Esophagus muscularis mucosa (tissue), 4 donors: ENCODE results near the gene RALGDS.

Source experiments
- EP300 ChIP-seq: sonication (generic); formaldehyde crosslinking; IDR thresholded peaks from one replicate; pipeline ENCODE4 v1.6.1; 2017; ENCODE audit warnings: antibody characterized with exemption
- POLR2A ChIP-seq: fragments of 450-650 bp; IDR thresholded peaks from one replicate; pipeline ENCODE4 v1.6.1; 2017; ENCODE audit warnings: antibody characterized with exemption, moderate library complexity, mild to moderate bottlenecking, low read depth
- POLR2AphosphoS5 ChIP-seq, 2 donors: sonication (generic); formaldehyde crosslinking; IDR thresholded peaks; one replicate each; pipeline ENCODE4 v1.6.1; 2017; ENCODE audit warnings: antibody characterized with exemption in 2 of 2
- TF ChIP-seq, protein P1 (sequence below), 3 experiments: fragments of 200-600 bp in 2 of 3; fragments of 450-650 bp in 1 of 3; sonication (generic) in 2 of 3; IDR thresholded peaks; one replicate each; pipeline ENCODE4 v1.5.1; 2017 to 2019; ENCODE audit warnings: antibody characterized with exemption in 3 of 3, mild to moderate bottlenecking in 2 of 3, moderate library complexity in 1 of 3

DNA sequence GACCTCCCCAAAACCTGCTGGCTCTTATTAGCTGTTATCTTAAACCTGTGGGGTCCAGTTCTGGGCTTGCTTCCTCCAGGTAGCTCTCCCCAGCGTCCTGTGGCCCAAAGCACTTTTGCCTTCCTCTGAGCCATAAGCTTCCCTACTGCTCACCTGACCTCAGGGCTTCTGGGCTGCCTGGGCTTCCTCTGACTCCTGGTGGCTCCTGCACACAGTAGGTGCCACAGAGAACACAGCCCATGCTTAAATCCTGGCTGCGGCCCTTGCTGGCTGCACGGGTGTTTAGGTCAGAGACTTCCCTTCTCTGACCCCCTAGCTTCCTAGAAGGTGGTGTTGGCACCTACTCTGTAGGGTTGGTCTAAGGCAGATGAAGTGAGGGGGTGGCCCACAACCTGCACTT, 2.5 kb downstream of the RALGDS start:
- TF ChIP-seq, protein P1, sequence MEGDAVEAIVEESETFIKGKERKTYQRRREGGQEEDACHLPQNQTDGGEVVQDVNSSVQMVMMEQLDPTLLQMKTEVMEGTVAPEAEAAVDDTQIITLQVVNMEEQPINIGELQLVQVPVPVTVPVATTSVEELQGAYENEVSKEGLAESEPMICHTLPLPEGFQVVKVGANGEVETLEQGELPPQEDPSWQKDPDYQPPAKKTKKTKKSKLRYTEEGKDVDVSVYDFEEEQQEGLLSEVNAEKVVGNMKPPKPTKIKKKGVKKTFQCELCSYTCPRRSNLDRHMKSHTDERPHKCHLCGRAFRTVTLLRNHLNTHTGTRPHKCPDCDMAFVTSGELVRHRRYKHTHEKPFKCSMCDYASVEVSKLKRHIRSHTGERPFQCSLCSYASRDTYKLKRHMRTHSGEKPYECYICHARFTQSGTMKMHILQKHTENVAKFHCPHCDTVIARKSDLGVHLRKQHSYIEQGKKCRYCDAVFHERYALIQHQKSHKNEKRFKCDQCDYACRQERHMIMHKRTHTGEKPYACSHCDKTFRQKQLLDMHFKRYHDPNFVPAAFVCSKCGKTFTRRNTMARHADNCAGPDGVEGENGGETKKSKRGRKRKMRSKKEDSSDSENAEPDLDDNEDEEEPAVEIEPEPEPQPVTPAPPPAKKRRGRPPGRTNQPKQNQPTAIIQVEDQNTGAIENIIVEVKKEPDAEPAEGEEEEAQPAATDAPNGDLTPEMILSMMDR (IDR thresholded peaks at IDR 0.05), result no peak
- TF ChIP-seq POLR2A (no peak), POLR2AphosphoS5 (IDR thresholded peaks at IDR 0.05) (no peak), EP300 (no peak)
